GM12891 (cell line): ENCODE measurements around the gene SOX11.

Source experiments
- DNase-seq: peaks from one replicate; pipeline ENCODE4 v3.0.0; 2011; ENCODE audit warnings: low spot score; ENCODE audit not compliant: insufficient read length
- FAIRE-seq: peaks from 2 replicates; lab custom pipeline; 2011; peaks lifted over from hg19 to GRCh38; lab: Jason Lieb, UNC
- PAX5 ChIP-seq: IDR thresholded peaks from 2 replicates; pipeline ENCODE4 v1.6.1; 2011; ENCODE audit warnings: low read length, moderate library complexity, mild to moderate bottlenecking; ENCODE audit not compliant: insufficient read depth, severe bottlenecking
- POLR2A ChIP-seq: IDR thresholded peaks from 2 replicates; pipeline ENCODE4 v1.6.1; 2011; ENCODE audit warnings: low read depth, low read length, control low read depth
- POLR2AphosphoS5 ChIP-seq: IDR thresholded peaks from 2 replicates; pipeline ENCODE4 v1.6.1; 2011; ENCODE audit warnings: low read depth, low read length, control low read depth
- POU2F2 ChIP-seq: IDR thresholded peaks from 2 replicates; pipeline ENCODE4 v1.6.1; 2011; ENCODE audit warnings: low read depth, mild to moderate bottlenecking, control low read depth, low read length, moderate library complexity
- SPI1 ChIP-seq: IDR thresholded peaks from 2 replicates; pipeline ENCODE4 v1.6.1; 2011; ENCODE audit warnings: low read depth, low read length, control low read depth
- TAF1 ChIP-seq: IDR thresholded peaks from 2 replicates; pipeline ENCODE4 v1.6.1; 2011; ENCODE audit warnings: low read depth, low read length, control low read depth

SOX11 gene

DNA sequence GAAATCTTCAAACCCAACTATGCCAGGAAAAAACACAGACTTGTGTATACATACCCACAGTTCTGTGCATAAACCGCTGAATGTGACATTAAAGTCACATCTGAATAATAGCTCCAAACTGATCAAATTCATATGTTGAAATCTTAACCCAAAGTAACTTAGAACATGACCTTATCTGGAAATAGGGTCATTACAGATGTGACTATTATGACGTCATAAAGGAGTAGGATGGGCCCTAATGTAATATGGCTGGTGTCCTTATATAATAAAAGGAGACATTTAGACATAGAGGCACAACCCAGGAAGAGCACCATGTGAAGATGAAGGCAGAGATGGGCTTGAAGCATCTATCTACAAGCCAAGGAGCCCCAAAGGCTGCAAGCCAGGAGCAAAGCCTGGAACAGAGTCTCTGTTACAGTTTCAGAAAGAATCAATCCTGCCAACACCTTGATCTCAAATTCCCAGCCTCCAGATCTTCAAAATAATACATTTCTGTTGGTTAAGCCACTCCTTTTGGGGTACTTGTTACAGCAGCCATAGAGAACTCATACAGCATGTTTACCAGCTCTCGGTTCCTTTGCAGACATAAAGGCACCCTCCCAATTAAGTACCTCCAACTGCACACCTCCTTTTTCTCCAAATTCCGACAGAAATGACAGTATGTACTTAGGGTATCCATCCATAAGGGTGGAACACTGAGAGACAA, 27.6 kb downstream of the SOX11 start:
- DNase-seq (no peak), FAIRE-seq (no peak)
- TF ChIP-seq PAX5 (no peak), POU2F2 (no peak), POLR2AphosphoS5 (no peak), POLR2A (no peak), TAF1 (no peak)

DNA sequence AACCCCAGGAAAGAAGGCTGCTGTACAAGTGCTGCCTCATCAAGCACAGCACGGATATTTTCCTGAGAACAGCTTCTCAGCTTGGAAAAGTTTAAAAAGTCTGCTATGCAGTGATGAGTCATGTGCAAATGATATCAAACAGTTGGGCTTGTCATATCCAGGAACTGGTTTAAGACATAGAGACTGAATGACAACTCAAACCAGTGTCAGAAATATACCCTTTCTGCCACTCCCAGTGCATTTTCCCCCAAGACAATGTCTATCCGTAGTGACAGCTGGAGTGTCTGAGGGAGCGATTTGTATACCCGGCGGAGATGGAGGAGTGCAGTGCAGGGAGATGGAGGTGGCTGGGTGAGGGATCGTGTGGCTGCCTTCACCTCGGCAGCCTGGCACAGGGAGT, 28.2 kb downstream of the SOX11 start:
- TF ChIP-seq SPI1 (no peak), POLR2A (no peak), PAX5 (no peak), TAF1 (no peak), POLR2AphosphoS5 (no peak), POU2F2 (no peak)
- DNase-seq (no peak), FAIRE-seq (no peak)

DNA sequence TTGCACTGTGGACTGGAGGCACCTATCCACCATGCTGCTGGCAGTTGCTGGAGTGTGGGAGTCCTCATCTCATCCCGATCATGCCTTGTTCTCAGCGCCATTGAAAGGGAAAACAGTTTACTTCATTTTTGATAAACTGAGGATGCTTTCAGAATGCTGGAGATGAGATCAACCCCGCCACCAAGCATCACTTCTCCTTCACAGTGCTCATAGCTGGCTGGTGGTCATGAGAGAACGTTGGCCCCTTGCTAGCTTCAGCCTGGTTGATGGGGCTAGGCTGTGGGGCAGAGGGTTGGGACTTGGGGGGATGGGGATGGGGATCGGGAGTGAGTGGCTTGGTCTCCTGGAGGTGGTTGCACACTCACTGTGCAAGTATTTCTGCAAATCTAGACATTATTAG, 30.1 kb downstream of the SOX11 start:
- no peak for FAIRE-seq
- TF ChIP-seq PAX5 (no peak), POLR2A (no peak), TAF1 (no peak), POU2F2 (no peak), SPI1 (no peak)
- no peak for DNase-seq

DNA sequence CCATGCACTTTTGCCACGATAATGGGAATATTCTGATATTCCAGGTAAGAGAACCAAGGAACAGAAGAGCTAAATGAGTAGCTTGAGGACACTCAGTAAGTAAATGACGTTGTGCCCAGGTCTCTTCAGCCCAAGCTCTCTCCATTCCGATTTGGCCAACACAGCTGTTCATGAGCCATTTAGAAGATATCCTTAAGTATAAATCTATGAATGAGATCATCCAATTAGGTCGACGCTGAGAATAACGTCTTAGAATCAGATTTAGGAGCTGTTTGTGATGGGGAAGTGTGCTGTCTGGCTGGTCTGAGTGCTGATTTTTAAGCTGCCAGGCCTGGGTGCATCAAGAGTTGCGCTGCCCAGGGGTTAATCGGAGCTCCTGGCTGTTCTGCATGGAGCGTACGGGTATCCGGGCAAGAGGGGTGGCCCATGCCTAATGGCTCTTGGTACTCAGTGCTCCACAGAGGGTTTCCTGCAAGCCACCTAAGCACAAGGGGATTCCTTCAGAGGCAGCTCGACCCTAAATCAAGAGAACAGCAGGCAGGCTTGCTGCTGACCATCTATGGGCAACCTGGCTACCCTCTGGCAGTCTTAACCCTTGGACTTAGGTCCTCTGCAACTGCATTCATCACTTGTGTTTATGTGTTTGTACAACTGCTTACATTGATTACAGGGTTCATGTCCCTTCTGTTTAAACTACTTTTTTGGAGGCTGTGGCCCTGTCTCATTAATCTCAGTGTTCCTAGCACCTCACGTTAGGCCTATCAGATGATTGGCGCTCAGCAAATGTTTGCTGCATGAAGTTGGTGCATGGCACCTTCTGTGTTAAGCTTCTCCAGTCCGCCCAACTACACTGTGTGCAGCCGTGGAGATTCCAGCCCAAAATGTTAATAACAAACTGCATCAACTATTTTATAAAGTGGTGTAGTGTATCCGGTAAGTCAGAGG, 31.9 kb downstream of the SOX11 start:
- no peak for TF ChIP-seq POLR2AphosphoS5
- TF ChIP-seq TAF1: no peak
- TF ChIP-seq POU2F2: no peak
- no peak for TF ChIP-seq POLR2A
- TF ChIP-seq PAX5: no peak
- no peak for TF ChIP-seq SPI1
- FAIRE-seq (no peak), DNase-seq (no peak)

DNA sequence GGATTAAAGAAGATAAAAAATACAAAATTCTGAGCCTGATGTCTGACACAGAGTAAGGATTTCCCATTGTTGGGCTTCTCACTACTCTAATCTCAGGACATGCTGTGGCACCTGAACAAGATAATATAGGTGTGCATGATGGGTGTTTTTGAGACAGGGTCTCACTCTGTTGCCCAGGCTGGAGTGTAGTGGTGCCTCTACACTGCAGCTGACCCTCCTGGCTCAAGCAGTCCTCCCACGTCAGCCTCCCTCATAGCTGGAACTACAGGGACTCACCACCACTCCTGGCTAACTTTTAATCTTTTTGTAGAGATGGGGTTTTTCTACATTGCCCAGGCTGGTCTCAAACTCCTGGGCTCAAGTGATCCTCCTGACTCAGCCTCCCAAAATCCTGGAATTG, 32.9 kb downstream of the SOX11 start:
- no peak for DNase-seq
- FAIRE-seq: no peak
- TF ChIP-seq POU2F2 (no peak), POLR2A (no peak), SPI1 (no peak), TAF1 (no peak), POLR2AphosphoS5 (no peak), PAX5 (no peak)

DNA sequence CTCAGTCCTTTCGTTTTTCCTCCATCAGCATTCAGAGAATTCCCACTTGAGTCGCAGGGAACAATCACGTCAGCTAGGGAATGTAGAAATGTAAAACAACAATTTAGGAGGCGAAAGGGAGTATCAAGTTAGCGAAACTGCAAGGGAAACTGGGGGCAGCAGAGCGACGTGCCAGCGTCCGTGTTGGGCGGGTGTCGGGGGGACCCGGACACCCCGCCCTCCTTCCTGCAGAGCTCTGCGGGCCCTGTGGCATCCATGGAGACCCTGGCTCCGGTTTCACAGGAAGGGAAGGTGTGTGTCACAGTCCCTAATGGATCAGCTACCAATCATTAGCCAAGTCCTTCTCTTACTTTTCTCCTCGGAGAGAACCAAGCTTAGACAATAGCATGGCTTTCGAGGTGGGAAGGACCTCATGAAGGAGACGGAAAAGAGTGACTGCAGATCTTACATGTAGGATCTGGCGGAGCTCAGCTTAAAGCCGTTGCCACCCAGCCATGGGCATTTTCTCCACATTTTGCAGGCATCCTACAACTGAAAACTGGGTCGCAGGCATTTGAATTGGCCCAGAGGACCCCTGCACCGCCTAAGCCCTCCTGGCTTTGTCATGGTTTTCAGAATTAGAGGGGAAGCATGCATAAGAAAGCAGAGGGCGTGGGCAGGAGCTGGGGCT, 33.7 kb downstream of the SOX11 start:
- FAIRE-seq: no peak
- DNase-seq: no peak
- TF ChIP-seq TAF1 (no peak), POLR2AphosphoS5 (no peak), POLR2A (no peak), POU2F2 (no peak), SPI1 (no peak), PAX5 (no peak)

DNA sequence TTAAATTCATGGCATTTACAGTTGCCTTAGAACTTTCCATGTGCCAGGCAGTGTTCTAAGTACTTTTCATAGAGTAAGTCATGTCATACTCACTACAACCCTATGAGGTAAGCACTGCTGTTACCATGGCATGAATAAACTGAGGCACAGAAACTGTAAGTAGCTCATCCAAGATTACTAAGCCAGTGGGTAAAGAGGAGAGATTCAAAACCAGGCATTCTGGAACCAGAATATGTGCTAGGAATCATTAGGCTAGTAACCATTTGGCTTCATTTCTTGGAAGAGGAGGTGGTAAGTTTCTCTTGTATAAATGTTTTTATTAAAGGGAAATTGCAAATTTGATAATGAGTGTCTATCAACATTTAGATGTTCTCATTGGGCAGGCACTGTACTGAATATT, 35.1 kb downstream of the SOX11 start:
- DNase-seq: no peak
- TF ChIP-seq TAF1 (no peak), POLR2AphosphoS5 (no peak), PAX5 (no peak), POLR2A (no peak), SPI1 (no peak), POU2F2 (no peak)
- no peak for FAIRE-seq

DNA sequence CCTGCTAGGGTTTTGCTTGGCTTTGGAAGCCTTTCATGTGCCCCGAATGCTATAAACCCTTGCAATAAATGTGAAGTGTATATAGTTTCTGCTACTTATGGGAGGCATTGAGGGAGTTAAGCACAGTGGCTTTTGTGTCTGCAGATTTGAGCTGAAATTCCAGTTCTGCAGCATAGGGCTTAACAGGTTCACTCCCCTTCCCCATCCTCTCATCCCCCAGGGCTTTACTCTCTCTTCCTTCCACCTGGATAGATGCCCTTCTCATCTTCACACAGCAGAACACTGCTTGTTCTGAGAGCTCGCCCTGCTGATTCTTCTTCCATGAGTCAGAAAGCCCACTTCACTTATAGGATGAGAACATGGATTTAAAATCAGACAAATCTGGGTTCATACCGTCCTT, 37.2 kb downstream of the SOX11 start:
- TF ChIP-seq PAX5 (no peak), SPI1 (no peak), POU2F2 (no peak), TAF1 (no peak), POLR2A (no peak), POLR2AphosphoS5 (no peak)
- DNase-seq: no peak
- FAIRE-seq: no peak

DNA sequence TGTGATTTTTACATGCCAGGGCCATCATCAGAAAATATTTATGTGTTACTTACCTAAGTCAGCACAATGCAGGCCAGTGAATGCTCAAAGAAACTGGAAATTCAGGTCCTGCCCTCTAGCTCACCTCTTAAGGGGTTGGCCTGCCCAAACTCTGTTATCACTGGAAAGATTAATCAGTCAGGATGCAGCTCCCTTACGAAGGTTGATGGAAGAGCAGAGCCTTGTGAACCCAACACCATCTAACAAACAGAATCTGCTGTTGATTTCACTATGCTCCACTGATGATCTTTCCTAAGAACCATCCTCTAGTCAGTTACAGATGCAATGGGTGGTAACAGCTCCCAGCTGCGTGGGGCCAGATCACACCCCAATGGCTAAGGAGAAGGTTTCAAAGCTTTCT, 38.2 kb downstream of the SOX11 start:
- DNase-seq: no peak
- TF ChIP-seq POLR2AphosphoS5: no peak
- TF ChIP-seq SPI1: no peak
- no peak for TF ChIP-seq TAF1
- TF ChIP-seq POU2F2: no peak
- no peak for TF ChIP-seq POLR2A
- TF ChIP-seq PAX5: no peak
- no peak for FAIRE-seq
